Measurements from ENCODE around the gene ITGAX.

Gene ITGAX

DNA sequence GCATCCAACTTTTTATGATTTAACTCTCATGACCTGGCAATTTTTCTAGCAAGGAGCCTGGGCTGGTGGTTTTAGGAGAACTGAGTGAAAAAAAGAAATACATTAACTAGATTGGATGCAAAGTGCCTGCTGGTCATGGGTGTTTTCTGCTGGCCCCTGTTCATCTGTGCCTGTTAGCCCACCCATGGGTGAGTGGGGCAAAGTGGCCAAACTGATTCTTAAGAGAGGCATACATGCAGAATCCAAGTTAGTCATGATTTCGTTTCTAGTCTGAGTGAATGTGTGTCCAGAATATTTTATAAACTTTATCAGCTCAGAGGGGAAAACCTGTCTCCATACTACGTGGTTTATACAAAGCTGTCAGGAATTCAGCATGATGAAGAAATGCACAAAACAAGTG lies 33.6 kb downstream of the ITGAX start:
- no peak overlapping the region for H3K4me3 ChIP-seq (ENCODE audit: low read length)
- no peak for DNase-seq (ENCODE audit: low read depth)
- TF ChIP-seq, protein P1, sequence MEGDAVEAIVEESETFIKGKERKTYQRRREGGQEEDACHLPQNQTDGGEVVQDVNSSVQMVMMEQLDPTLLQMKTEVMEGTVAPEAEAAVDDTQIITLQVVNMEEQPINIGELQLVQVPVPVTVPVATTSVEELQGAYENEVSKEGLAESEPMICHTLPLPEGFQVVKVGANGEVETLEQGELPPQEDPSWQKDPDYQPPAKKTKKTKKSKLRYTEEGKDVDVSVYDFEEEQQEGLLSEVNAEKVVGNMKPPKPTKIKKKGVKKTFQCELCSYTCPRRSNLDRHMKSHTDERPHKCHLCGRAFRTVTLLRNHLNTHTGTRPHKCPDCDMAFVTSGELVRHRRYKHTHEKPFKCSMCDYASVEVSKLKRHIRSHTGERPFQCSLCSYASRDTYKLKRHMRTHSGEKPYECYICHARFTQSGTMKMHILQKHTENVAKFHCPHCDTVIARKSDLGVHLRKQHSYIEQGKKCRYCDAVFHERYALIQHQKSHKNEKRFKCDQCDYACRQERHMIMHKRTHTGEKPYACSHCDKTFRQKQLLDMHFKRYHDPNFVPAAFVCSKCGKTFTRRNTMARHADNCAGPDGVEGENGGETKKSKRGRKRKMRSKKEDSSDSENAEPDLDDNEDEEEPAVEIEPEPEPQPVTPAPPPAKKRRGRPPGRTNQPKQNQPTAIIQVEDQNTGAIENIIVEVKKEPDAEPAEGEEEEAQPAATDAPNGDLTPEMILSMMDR (conservative IDR thresholded peaks at IDR 0.05; ENCODE audit: low read depth, low read length): no peak

- H3K4me3 ChIP-seq (ENCODE audit: low read length): no peak overlapping the region
- no peak for DNase-seq (ENCODE audit: low read depth)
- TF ChIP-seq, protein P1 (conservative IDR thresholded peaks at IDR 0.05; ENCODE audit: low read depth, low read length): no peak
Observed at GRCh38 chr16:31390504-31391041, 35.6 kb downstream of the ITGAX start.

- DNase-seq (ENCODE audit: low read depth): no peak
- TF ChIP-seq, protein P1 (conservative IDR thresholded peaks at IDR 0.05; ENCODE audit: low read depth, low read length): no peak
- H3K4me3 ChIP-seq (ENCODE audit: low read length): no peak within 1 kb of the TSS
Observed at GRCh38 chr16:31393056-31393455, 38.1 kb downstream of the ITGAX start, which contains the start of gene ITGAD. Gene ITGAD, plus strand, starts transcription at chr16:31393335. Its CDS starts 26 bp downstream, at chr16:31393361.

DNA sequence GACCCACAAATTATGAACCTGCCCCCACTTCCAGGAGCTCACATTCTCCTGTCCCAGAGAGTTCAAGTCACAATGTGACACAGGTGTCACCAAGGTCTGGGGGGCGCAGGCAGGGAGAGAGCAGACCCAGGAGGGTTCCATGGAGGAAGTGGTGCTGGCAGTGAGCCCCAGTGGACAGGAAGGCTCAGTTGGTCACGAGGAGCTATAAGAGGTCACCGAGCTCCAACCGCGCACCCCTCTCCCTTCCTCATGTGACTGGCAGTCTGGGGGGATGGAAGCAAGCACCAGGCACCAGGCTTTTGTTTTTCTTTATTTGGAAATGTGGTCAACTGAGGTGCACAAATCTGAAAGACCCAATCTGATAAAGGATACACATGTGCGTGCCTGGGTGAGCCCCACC lies 40.7 kb downstream of the ITGAX start:
- TF ChIP-seq, protein P1 (conservative IDR thresholded peaks at IDR 0.05; ENCODE audit: low read depth, low read length): no peak
- no peak overlapping the region for H3K4me3 ChIP-seq (ENCODE audit: low read length)
- DNase-seq (ENCODE audit: low read depth): no peak

- TF ChIP-seq, protein P1 (conservative IDR thresholded peaks at IDR 0.05; ENCODE audit: low read depth, low read length): no peak
- no peak overlapping the region for H3K4me3 ChIP-seq (ENCODE audit: low read length)
- DNase-seq (ENCODE audit: low read depth): no peak
Observed at GRCh38 chr16:31397096-31397660, 42.2 kb downstream of the ITGAX start.

GRCh38 chr16:31397701-31398100 lies 42.7 kb downstream of the ITGAX start:
- DNase-seq (ENCODE audit: low read depth): no peak
- TF ChIP-seq, protein P1 (conservative IDR thresholded peaks at IDR 0.05; ENCODE audit: low read depth, low read length): no peak
- H3K4me3 ChIP-seq (ENCODE audit: low read length): no peak overlapping the region

GRCh38 chr16:31400191-31400590 lies 45.2 kb downstream of the ITGAX start:
- DNase-seq (ENCODE audit: low read depth): no peak
- no peak overlapping the region for H3K4me3 ChIP-seq (ENCODE audit: low read length)
- TF ChIP-seq, protein P1 (conservative IDR thresholded peaks at IDR 0.05; ENCODE audit: low read depth, low read length): no peak

Measured in retinal pigment epithelial cell (primary cell).